HG02763 (cell line): Measurements from ENCODE around the gene DMRT2.

Source experiments
- ATAC-seq: cut with Tn5 transposase; IDR thresholded peaks from one replicate; pipeline ENCODE4 v1.9.1; 2021; ENCODE audit warnings: mild to moderate bottlenecking, moderate library complexity; ENCODE audit not compliant: unreplicated experiment

DMRT2 gene

DNA sequence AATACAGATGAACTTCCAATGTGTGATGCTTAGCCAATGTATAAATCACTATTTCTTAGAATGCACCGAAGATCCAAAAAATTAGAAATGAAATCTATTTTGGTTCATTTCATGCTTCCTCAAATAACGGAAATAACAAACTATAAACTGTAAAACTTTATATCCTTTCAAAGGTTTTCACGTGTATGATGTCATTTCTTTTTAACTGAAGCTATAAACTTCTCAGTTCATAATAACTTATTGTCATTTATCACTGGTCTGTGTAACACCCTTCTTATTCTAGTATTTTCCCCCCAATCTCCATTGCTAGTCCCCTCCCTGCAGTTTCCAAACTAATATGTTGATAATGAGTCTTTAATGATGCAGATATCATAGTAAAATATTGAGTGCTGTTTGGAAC is 36.4 kb downstream of the DMRT2 start:
- ATAC-seq: no peak

DNA sequence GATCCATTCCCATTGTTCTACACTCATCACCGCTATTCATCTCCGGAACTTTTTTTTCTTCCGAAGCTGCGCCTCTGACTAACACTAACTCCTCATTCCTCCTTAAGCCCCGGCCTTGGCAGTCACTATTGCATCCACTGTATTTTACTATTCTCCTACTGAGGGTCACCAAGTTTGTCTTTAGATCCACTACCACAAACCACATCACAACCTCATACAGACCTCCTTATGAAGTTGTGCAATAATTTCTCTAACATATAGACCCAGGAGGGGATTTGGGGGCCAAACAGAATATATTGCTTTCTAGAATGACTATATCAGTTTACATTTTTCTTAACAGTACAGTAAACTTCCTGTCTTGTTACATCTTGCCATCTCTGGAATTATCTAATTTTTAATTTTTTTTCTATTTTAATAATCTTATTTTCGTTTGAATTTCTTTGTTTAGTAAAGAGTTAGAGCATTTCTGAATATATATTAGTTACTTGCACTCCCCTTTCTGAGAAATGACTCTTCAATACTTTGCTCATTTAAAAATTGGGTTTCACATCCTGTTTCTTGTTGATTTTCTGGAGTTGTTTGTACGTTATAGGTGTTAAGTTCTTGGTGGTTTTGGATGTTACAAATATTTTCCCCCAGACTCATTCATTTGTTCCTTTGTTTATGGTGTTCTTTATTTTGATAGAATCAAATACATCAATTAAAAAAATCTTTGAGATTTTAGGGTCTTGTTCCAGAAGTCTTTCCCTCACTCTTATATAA is 37.1 kb downstream of the DMRT2 start:
- ATAC-seq: no peak

DNA sequence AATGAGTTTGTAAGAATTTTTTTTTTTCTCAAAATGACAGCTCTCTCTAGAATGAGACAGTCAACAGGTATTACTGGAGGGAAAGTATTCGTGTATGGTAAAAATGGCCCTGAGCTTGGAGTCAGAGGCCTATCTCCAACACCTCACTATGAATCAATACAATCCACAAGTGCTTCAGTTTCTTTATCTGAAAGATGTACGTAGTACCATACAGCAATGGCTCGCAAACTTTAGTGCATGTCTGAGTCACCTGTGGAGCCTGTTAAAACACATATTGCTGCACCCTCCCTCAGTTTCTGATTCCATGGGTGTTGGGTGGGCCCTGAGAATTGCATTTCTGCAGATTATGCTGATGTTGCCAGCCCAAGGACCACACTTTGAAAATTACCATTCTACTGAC is 44.6 kb downstream of the DMRT2 start:
- ATAC-seq: no peak

DNA sequence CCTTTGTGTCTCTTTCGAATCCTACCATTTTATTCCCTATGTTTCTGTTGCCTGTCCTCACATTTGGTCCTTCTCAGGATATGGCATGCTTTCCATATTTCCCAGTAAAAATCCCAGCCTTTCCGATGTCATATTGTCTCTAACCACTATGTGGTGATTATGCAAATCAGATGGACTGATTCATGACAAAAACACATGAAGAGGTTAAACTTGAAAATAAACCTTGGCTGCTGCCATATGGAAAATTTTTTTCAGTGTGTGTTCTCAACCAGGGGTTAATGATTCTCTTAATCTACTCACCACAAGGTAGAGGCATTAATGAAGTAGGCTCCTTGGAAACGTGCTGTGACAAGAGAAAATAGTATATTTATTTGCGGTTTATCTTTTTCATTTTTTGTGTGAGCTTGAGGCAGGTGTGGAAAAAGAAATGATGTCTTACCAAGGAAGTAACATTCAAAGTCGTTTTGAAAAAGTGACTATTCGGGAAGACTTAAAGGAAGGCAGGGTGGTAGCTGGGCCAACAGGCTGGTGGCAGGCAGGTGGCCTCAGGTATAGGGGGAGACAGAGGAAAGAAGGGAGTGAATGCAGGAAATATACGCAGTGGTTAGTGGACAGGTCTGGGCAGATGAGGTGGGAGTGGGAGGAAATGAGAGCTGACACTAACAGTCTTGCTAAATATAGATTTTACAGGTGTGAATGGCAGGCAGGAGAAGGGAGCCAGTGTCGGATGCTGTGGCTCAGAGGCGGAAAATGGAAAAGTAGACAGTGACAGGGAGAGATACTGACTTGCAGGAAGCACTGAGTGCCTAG is 46.2 kb downstream of the DMRT2 start:
- no peak for ATAC-seq

DNA sequence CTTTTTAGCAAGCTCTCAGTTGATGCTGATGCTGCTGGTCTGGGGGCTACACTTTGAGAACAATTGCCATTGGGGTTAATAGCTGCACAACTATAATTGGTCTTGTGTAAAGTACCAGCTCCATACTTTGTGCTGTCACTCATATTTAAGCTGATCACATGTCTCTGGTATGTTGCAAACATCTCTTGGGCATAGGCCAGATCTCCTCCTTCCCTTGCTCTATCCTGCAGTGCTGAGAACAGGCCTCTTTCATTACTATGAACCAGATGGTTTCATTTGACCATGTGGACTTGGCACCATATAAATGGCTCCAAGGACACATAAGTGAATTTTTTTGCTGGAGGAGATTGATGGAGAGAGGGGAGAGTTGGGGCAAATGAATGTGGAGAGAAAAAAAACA is 48.4 kb downstream of the DMRT2 start:
- ATAC-seq: no peak

DNA sequence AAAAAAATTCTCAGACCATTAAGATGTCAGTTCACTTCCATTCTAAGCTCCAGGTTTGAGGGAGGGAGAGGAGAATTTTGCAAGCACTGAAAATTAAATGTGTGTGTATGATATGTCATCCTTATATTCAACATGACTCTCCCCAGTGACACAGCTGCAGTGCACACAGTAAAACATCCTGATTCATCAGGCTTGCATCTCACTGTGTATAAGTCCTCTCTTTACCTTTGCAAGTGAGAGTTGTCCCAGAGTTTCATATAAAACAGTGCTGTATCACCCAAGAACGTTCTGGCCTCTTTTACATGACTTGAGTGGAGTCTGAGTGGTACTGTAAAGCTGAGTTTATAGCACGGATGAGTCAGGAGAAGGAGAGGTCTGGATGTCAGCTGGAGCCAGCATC is 50.0 kb downstream of the DMRT2 start:
- ATAC-seq: no peak

DNA sequence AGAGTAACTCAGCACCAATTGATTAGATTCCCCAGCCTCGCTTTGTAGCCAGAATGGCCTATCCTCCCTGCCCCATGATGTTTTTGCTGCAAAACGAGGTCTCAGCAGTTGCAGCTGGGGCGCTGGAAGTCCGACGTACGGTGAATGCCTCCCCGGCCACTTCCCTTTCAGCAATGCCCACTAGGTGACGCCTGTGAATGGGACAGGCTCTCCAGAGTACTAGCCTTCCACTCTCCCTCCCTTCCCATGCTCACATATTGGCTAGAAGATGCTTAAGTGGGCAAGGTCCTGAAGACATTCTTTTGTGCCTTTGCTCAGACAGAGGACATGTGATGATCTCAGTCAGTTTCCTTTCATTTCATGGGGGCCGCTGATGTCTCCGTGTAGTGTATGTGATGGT is 50.8 kb downstream of the DMRT2 start:
- no peak for ATAC-seq

DNA sequence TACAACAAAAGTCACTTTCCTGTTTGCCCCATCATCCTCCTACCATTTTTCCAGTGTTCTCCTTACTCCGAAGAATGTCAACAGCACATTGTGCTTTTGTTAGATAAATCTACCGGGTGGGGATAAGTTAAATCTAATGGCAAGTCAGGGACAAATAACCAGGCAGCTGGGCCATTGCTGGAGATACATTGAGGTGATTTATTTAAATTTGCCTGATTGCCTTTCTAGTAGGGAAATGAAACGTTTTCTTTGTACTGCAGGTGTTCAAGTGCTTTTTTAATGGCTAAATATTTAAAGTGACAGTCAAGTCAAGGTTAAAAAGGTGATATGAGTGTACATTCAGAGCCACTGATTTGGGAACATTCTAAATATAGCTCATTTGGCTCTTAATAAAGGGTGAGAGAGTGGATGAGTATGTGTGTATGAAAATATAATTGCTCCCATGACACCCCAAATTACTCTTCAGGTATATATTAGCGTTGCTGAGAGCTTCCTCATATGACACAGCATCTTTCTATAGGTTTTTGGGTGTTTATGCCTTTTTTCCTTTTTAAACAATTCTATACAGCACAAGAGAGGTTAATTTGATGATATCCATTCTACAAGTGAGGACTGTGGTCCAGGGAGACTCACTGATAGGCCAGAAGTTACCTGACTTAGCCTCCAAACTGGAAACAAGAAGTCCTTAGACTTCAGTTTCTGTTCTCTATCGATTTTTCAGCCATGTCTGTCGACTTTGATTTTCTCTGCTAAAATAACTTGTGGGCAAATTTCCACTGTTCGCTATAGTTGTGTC is 51.9 kb downstream of the DMRT2 start:
- no peak for ATAC-seq

DNA sequence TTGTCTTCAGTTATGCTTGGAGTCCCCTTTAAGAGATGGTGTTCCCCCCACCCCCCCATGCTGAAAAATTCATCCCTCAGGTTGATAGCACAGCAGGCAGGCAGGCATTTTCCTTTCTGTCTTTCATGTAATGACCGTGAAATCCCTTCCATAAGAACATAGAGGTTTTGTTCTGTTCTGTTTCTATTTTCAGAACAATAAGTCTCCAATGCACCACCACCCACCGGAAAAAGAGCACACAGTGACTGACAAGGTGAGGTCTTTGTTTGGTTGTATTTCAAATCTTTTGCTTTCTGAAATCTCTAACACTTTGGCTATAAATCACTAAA is 52.4 kb downstream of the DMRT2 start:
- no peak for ATAC-seq
